Liver (tissue), 3 donors: ENCODE measurements around the gene PLCB4.

Experiments used
- EGR1 ChIP-seq, 2 donors: IDR thresholded peaks; 2 replicates each; pipeline ENCODE4 v1.6.1; 2016 to 2018; ENCODE audit warnings: antibody characterized with exemption in 2 of 2, low read depth in 2 of 2
- SP1 ChIP-seq: IDR thresholded peaks from 2 replicates; pipeline ENCODE4 v1.6.1; 2018; ENCODE audit warnings: antibody characterized with exemption, mild to moderate bottlenecking
- TAF1 ChIP-seq: conservative IDR thresholded peaks from 2 replicates; pipeline ENCODE4 v1.6.1; 2016; ENCODE audit warnings: antibody characterized with exemption, mild to moderate bottlenecking
- TF ChIP-seq, protein P1 (sequence below): IDR thresholded peaks from 2 replicates; pipeline ENCODE4 v1.6.1; 2016; ENCODE audit warnings: antibody characterized with exemption, mild to moderate bottlenecking
- TF ChIP-seq, protein P2 (sequence below): fragments of 150-350 bp; IDR thresholded peaks from 2 replicates; pipeline ENCODE4 v1.5.1; 2017; ENCODE audit warnings: improper control_type of control experiment, low read depth, low read length; ENCODE audit not compliant: missing input control
- TF ChIP-seq, protein P3 (sequence below): IDR thresholded peaks from 2 replicates; pipeline ENCODE4 v1.6.1; 2016; ENCODE audit warnings: antibody characterized with exemption
- TF ChIP-seq, protein P4 (sequence below): IDR thresholded peaks from 2 replicates; pipeline ENCODE4 v1.6.1; 2016; ENCODE audit warnings: antibody characterized with exemption
- TF ChIP-seq, protein P5 (sequence below): IDR thresholded peaks from 2 replicates; pipeline ENCODE4 v1.6.1; 2016; ENCODE audit warnings: antibody characterized with exemption
- donor health status: healthy.
- donor health status: healthy.

DNA sequence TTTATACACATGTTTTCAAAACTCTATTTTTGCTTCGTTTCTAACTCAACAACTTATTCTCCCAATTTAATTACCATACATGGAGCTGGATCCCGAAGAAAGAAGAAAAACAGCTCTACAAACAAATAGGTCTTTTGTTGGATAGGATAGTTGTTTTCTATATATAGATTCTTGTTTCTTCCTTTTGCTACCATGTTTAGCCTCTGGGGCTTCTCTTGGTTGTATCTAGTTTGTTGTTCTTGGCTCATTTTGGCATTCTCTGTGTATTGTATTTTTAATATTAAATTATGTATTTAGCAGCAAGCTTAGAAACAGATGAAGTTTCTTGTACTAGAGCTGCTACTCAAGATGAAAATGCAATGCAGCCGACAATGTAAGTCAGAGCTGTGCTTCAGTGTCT lies 60.9 kb downstream of the PLCB4 start:
- TF ChIP-seq, protein P1, sequence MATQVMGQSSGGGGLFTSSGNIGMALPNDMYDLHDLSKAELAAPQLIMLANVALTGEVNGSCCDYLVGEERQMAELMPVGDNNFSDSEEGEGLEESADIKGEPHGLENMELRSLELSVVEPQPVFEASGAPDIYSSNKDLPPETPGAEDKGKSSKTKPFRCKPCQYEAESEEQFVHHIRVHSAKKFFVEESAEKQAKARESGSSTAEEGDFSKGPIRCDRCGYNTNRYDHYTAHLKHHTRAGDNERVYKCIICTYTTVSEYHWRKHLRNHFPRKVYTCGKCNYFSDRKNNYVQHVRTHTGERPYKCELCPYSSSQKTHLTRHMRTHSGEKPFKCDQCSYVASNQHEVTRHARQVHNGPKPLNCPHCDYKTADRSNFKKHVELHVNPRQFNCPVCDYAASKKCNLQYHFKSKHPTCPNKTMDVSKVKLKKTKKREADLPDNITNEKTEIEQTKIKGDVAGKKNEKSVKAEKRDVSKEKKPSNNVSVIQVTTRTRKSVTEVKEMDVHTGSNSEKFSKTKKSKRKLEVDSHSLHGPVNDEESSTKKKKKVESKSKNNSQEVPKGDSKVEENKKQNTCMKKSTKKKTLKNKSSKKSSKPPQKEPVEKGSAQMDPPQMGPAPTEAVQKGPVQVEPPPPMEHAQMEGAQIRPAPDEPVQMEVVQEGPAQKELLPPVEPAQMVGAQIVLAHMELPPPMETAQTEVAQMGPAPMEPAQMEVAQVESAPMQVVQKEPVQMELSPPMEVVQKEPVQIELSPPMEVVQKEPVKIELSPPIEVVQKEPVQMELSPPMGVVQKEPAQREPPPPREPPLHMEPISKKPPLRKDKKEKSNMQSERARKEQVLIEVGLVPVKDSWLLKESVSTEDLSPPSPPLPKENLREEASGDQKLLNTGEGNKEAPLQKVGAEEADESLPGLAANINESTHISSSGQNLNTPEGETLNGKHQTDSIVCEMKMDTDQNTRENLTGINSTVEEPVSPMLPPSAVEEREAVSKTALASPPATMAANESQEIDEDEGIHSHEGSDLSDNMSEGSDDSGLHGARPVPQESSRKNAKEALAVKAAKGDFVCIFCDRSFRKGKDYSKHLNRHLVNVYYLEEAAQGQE: no peak
- TF ChIP-seq, protein P2, sequence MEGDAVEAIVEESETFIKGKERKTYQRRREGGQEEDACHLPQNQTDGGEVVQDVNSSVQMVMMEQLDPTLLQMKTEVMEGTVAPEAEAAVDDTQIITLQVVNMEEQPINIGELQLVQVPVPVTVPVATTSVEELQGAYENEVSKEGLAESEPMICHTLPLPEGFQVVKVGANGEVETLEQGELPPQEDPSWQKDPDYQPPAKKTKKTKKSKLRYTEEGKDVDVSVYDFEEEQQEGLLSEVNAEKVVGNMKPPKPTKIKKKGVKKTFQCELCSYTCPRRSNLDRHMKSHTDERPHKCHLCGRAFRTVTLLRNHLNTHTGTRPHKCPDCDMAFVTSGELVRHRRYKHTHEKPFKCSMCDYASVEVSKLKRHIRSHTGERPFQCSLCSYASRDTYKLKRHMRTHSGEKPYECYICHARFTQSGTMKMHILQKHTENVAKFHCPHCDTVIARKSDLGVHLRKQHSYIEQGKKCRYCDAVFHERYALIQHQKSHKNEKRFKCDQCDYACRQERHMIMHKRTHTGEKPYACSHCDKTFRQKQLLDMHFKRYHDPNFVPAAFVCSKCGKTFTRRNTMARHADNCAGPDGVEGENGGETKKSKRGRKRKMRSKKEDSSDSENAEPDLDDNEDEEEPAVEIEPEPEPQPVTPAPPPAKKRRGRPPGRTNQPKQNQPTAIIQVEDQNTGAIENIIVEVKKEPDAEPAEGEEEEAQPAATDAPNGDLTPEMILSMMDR: no peak
- TF ChIP-seq SP1: no peak
- TF ChIP-seq EGR1 (IDR thresholded peaks at IDR 0.05; ENCODE audit: low read depth in 2 of 2): no peak
- TF ChIP-seq, protein P3, sequence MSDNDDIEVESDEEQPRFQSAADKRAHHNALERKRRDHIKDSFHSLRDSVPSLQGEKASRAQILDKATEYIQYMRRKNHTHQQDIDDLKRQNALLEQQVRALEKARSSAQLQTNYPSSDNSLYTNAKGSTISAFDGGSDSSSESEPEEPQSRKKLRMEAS: no peak
- TF ChIP-seq, protein P4, sequence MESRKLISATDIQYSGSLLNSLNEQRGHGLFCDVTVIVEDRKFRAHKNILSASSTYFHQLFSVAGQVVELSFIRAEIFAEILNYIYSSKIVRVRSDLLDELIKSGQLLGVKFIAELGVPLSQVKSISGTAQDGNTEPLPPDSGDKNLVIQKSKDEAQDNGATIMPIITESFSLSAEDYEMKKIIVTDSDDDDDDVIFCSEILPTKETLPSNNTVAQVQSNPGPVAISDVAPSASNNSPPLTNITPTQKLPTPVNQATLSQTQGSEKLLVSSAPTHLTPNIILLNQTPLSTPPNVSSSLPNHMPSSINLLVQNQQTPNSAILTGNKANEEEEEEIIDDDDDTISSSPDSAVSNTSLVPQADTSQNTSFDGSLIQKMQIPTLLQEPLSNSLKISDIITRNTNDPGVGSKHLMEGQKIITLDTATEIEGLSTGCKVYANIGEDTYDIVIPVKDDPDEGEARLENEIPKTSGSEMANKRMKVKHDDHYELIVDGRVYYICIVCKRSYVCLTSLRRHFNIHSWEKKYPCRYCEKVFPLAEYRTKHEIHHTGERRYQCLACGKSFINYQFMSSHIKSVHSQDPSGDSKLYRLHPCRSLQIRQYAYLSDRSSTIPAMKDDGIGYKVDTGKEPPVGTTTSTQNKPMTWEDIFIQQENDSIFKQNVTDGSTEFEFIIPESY: no peak
- TF ChIP-seq, protein P5, sequence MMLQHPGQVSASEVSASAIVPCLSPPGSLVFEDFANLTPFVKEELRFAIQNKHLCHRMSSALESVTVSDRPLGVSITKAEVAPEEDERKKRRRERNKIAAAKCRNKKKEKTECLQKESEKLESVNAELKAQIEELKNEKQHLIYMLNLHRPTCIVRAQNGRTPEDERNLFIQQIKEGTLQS: no peak
- TF ChIP-seq TAF1: no peak
